Activated CD8-positive, alpha-beta T cell treated with anti-CD3 and anti-CD28 coated beads, Interleukin-2, amount 10 ng/mL, durations not matched to agents 7 days and 5 days (primary cell): ENCODE measurements around the gene GPC6. TPM values are rescaled to one million over a fixed set of nuclear protein-coding genes. Genes with fewer than 3 reads are reported as not detected.

Source experiments
- ATAC-seq: fragments of 150-1000 bp; cut with Tn5 transposase; one replicate; pipeline ENCODE4 v1.10.0; 2021; ENCODE audit warnings: moderate library complexity
- CTCF ChIA-PET: fragments of 350-600 bp; sonication (Branson Sonifier 250); formaldehyde crosslinking; loops from one replicate; lab custom pipeline; 2021; ENCODE audit warnings: antibody characterized with exemption; lab: Charles Lee
- POLR2A ChIA-PET: fragments of 350-600 bp; sonication (Branson Sonifier 250); formaldehyde crosslinking; loops from one replicate; lab custom pipeline; 2021; ENCODE audit warnings: antibody characterized with exemption; lab: Charles Lee
- DNase-seq: peaks from one replicate; pipeline ENCODE4 v3.0.0-alpha.2; 2020
- H3K27ac Mint-ChIP-seq: one replicate; pipeline ENCODE4 v1.8.0; 2021; ENCODE audit warnings: mild to moderate bottlenecking, mixed read lengths
- H3K27me3 Mint-ChIP-seq: one replicate; pipeline ENCODE4 v1.8.0; 2021; ENCODE audit warnings: low read depth, mixed read lengths
- H3K36me3 Mint-ChIP-seq: one replicate; pipeline ENCODE4 v1.8.0; 2021; ENCODE audit warnings: low read depth, mixed read lengths
- H3K4me1 Mint-ChIP-seq: one replicate; pipeline ENCODE4 v1.8.0; 2021; ENCODE audit warnings: low read depth, mixed read lengths
- H3K4me3 Mint-ChIP-seq: one replicate; pipeline ENCODE4 v1.8.0; 2021; ENCODE audit warnings: mild to moderate bottlenecking, mixed read lengths
- H3K9me3 Mint-ChIP-seq: one replicate; pipeline ENCODE4 v1.8.0; 2022; ENCODE audit warnings: mixed read lengths; ENCODE audit not compliant: insufficient read depth
- total RNA-seq, 2 experiments: library from RNA; stranded (reverse); gene quantifications; one replicate each; pipeline ENCODE4 v1.2.3, GENCODE V29; 2021

GPC6 gene
- total RNA-seq, 2 experiments from 2014 or later = not detected

DNA sequence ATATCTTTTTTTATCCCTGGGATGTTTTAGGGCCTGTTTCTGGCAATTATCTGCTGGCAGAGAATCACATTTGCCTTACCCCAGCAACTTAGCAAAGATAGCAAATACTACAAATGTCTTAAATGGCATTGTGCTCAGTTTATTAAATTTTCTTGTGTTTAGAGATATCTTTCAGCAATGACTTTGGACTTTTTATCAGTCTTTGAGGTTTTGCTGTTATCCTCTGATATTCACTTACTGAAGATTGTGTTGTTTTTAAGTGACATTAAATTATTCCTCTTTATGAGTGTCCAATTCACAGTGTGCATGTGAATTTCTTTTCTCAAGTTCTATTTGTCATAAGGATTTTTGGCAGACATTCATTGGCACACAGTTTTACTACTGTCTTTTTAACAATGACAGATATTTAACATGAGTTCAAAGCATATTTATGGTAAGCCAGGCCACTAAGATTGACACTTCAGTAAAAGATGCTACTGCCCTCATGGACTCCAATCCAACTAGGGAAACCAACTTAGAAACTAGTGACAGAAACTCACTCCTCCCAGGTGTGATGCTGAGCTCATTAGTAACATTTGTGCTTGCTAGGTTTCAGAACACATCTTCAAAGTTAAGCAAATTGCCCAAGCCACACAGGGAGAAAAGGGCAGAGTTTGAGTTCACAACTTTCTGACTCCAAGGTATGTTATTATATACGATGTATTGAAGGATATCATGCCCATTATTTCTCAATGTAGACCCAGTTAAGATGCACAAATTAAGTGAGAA, 481.9 kb downstream of the GPC6 start:
- no peak for ATAC-seq
- H3K27me3 Mint-ChIP-seq = no peaks in the 10 kb centered on the region

DNA sequence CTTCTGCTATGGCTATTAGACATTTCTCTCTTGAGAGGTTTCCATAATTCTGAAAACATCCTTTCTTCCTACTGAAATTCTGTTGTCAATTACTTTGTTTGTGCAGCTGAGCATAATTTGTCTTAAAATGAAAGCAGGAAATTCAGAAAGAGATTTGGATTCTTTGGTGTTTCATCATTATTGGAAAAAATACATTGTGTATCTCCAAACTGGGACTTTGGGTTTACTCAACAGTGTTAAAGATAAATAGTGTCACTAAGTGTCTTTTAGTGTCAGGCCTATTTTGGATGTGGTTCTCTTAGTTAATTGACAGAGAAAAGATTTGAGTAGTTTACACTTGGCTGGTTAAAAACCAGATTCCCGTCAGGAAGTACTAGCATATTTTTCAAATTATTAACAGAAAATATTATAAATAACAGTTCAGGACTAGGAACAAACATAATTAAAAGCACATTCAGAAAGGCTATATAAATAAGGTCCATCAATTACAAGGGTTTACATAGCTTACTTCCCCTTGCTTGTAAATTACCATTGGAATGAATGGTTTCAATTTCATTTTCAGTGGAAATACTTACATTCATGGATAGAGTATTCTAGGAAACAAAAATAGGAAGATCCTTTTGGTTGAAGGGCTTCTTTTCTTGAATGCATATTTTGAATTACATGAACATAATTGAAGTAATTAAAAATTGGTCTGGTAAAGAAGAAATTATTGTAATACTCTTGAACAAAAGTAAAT, 483.1 kb downstream of the GPC6 start:
- H3K4me3 Mint-ChIP-seq = no peak overlapping the region
- H3K36me3 Mint-ChIP-seq = no peaks in the 10 kb centered on the region
- H3K4me1 Mint-ChIP-seq = no peaks in the 10 kb centered on the region
- no peak overlapping the region for H3K27ac Mint-ChIP-seq
- POLR2A ChIA-PET = no interaction called here
- DNase-seq = no peak
- H3K9me3 Mint-ChIP-seq = peaks cover 6% of the 10 kb centered on the region
- CTCF ChIA-PET = no interaction called here
- no peak for ATAC-seq
- H3K27me3 Mint-ChIP-seq = no peaks in the 10 kb centered on the region

More for the DNA sequence above, 481.9 kb downstream of the GPC6 start:
- Mint-ChIP-seq H3K27ac (no peak overlapping the region), H3K9me3 (peaks cover 6% of the 10 kb centered on the region), H3K4me1 (no peaks in the 10 kb centered on the region), H3K36me3 (no peaks in the 10 kb centered on the region), H3K4me3 (no peak overlapping the region)
- DNase-seq = no peak
- ChIA-PET CTCF (no interaction called here), POLR2A (no interaction called here)

DNA sequence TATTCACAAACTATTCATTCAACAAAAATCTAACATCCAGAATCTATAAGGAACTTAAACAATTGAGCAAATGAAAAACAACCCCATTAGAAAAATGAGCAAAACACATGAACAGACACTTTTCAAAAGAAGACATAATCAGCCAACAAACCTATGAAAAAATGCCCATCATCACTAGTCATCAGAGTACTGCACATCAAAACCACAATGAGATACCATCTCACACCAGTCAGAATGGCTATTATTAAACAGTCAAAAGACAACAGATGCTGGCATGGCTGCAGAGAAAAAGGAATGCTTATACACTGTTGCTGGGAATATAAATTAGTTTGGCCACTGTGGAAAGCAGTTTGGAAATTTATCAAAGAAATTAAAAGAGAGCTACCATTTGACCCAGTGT, 487.6 kb downstream of the GPC6 start:
- ChIA-PET CTCF (no interaction called here), POLR2A (no interaction called here)
- H3K36me3 Mint-ChIP-seq = no peaks in the 10 kb centered on the region
- no peaks in the 10 kb centered on the region for H3K27me3 Mint-ChIP-seq
- no peaks in the 10 kb centered on the region for H3K9me3 Mint-ChIP-seq
- ATAC-seq (no peak), DNase-seq (no peak)
- H3K27ac Mint-ChIP-seq = no peak overlapping the region
- no peaks in the 10 kb centered on the region for H3K4me1 Mint-ChIP-seq
- H3K4me3 Mint-ChIP-seq = no peak overlapping the region

DNA sequence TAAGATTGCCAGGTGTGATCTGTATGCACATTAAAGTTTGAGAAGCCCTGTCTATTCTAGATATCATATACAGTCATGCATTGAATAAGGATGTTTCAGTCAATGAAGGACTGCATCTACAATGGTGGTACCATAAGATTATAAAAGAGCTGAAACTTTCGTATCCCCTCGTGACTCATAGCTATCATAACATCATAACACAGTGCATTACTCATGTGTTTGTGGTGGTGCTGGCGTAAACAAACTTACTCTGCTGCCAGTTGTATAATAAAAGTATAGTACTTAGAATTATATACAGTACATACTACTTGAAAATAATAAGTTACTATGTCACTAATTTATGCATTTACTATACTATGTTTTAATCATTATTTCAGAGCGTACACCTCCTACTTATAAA, 489.3 kb downstream of the GPC6 start:
- ATAC-seq (no peak), DNase-seq (no peak)
- CTCF ChIA-PET = no interaction called here
- H3K27me3 Mint-ChIP-seq = no peaks in the 10 kb centered on the region
- H3K9me3 Mint-ChIP-seq = peaks cover 7% of the 10 kb centered on the region
- H3K4me3 Mint-ChIP-seq = no peak overlapping the region
- POLR2A ChIA-PET = no interaction called here
- no peaks in the 10 kb centered on the region for H3K36me3 Mint-ChIP-seq
- no peak overlapping the region for H3K27ac Mint-ChIP-seq
- no peaks in the 10 kb centered on the region for H3K4me1 Mint-ChIP-seq

DNA sequence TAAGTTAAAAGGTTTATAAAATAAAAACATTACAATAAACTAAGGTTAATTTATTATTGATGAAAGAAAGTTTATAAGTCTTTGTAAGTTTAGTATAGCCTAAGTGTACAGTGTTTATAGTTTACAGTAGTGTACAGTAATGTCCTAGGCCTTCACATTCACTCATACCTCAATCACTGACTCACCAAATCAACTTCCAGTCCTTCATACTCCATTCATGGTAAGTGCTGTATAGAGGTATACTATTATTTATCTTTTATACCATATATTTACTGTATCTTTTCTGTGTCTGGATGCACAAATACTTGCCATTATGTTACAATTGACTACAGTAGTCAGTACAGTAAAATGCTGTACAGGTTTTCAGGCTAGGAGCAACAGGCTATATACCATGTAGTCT, 490.0 kb downstream of the GPC6 start:
- ATAC-seq = no peak
- no peak for DNase-seq
- Mint-ChIP-seq H3K27ac (no peak overlapping the region), H3K36me3 (no peaks in the 10 kb centered on the region), H3K4me3 (no peak overlapping the region), H3K9me3 (peaks cover 7% of the 10 kb centered on the region), H3K27me3 (no peaks in the 10 kb centered on the region), H3K4me1 (no peaks in the 10 kb centered on the region)
- ChIA-PET POLR2A (no interaction called here), CTCF (no interaction called here)

DNA sequence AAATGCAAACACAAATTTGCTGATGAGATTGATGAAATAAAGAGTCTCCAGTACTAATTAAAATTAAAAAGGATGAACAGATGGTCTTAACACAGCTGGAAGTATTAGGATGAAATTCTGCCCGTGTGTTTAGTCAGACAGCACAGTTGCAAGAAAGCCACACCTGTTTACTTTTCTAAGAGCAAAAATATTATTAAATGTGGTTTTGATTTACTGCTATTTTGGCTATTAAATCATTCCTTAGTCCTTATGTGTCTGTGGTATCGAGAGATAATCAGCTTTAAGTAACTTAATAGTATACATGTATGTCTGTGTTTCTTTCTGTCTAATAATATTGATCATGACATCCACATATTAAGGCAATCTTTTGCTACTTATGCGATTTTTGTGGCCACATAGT, 494.9 kb downstream of the GPC6 start:
- no peaks in the 10 kb centered on the region for H3K36me3 Mint-ChIP-seq
- no peak overlapping the region for H3K4me3 Mint-ChIP-seq
- CTCF ChIA-PET = no interaction called here
- peaks cover 7% of the 10 kb centered on the region for H3K9me3 Mint-ChIP-seq
- H3K27ac Mint-ChIP-seq = no peak overlapping the region
- ATAC-seq (no peak), DNase-seq (no peak)
- H3K4me1 Mint-ChIP-seq = no peaks in the 10 kb centered on the region
- POLR2A ChIA-PET = no interaction called here
- no peaks in the 10 kb centered on the region for H3K27me3 Mint-ChIP-seq

DNA sequence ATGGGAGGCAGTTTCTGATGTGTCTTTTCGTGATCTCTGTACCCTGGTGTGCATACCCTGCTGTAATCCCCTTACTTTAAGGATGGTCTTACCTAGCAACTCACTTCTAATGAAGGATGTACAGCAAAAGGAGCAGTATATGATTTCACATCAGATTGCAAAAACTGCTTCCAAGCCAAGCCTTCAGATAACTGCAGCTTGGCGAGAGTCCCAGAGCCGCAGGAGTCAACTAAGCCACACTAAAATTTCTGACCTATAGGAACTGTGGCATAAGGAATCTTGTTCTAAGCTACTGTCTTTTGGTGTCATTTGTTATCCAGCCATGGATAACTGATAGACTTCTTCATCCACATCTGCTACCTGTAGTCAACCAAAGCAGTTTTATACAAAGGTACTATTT, 496.7 kb downstream of the GPC6 start:
- Mint-ChIP-seq H3K36me3 (no peaks in the 10 kb centered on the region), H3K27me3 (no peaks in the 10 kb centered on the region), H3K4me3 (no peak overlapping the region), H3K9me3 (peaks cover 7% of the 10 kb centered on the region), H3K4me1 (no peaks in the 10 kb centered on the region), H3K27ac (no peak overlapping the region)
- ChIA-PET POLR2A (no interaction called here), CTCF (no interaction called here)
- ATAC-seq (no peak), DNase-seq (no peak)

DNA sequence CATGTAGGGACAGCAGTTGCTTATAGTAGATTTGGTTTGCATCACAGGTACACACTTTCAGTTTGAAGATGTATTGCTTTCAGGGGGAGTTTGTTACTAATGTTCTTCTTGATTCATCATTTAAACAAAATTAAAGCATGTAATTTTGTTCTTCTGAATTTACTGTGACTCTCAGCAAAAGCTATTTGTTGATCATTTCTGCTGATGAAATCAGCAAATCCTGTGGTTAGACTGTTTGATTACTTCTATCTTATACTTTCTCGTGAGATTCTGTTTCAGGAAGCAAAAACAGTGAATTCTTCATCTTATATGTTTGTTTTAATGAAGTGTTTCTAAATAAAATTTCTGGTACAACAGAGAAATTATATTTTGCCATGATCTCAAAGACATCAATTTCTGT, 497.6 kb downstream of the GPC6 start:
- no peaks in the 10 kb centered on the region for H3K36me3 Mint-ChIP-seq
- no peak overlapping the region for H3K4me3 Mint-ChIP-seq
- ChIA-PET POLR2A (no interaction called here), CTCF (no interaction called here)
- H3K4me1 Mint-ChIP-seq = no peaks in the 10 kb centered on the region
- H3K27me3 Mint-ChIP-seq = no peaks in the 10 kb centered on the region
- ATAC-seq (no peak), DNase-seq (no peak)
- no peak overlapping the region for H3K27ac Mint-ChIP-seq
- peaks cover 7% of the 10 kb centered on the region for H3K9me3 Mint-ChIP-seq

DNA sequence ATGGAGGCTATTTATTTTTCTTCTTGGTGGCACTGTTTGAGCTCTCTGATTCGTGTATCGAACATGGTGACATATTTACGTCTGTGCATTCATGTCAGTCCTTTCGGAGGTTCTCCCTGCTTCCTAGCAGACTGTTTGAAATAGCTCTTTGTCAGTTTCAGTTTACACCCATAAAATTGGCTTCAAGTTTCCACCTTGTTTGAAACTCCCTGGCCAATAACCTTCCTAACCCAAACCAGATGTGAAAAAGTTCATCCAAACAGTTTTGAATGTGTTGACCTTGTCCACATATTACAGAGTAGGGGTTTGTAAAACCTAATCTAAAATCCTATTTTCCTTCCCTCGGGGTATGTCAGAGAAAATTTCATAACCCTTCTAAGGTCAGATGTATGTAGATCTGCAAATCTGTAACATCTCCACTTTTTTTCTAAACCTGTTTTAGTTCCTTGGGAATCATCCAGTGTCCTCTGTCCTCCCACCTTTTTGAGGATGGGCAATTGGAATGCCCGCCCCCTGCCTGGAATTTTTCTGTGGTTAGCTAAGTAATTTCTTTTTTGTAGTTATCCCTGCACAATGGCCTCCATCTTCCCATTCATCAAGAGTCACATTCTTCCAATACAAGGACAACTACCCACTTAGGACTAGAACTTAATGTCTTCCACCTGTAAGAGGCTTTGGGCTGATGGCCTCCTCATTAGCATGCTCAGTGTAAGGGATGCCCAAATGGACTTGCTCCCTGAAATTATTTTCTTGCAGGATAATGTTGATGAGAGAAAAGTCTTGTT, 499.8 kb downstream of the GPC6 start:
- Mint-ChIP-seq H3K27me3 (no peaks in the 10 kb centered on the region), H3K36me3 (no peaks in the 10 kb centered on the region), H3K4me1 (no peaks in the 10 kb centered on the region), H3K27ac (no peak overlapping the region), H3K4me3 (no peak overlapping the region), H3K9me3 (no peaks in the 10 kb centered on the region)
- DNase-seq (no peak), ATAC-seq (no peak)
- ChIA-PET CTCF (no interaction called here), POLR2A (no interaction called here)

DNA sequence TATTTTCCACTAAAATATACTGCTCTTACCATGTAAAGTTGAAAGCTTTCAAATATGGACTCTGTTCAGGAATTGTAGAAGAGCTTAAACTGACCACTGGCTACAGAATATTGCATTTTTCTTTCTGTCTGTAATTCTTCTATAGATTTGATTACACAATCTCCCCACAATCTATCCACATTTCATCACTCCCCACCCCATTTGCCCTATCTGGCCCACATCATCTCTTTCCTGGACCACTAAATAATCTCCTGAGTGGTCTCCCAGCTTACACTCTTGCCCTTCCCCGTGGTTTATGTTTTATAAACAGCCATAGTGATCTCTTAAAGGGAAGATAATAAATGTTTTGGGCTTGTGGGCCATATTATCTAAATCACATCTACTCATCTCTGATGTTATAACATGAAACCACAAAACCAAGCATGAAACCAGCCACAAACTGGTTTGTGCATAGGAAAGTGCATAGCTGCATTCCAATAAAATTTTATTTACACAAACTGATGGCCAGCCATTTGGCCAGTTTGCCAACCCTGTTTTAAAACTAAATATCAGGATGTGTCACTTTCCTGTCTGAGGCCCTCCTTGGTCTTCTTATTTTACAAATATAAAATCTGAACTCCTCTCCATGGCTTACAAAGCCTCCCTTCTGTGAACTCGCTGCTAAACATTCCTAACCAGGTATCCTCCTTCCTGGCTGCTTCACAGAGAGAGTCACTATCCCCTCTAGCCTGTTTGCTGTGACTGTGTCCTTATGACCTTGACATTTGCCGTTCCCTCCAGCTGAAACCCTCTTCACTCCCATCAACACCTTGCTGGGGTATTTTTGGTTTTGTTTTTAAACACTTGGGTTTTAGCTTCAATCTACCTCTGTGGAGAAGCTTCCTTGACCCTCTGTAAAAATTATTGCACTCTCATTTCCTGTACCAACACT, 500.9 kb downstream of the GPC6 start:
- no peak overlapping the region for H3K4me3 Mint-ChIP-seq
- no peaks in the 10 kb centered on the region for H3K27me3 Mint-ChIP-seq
- no peak overlapping the region for H3K27ac Mint-ChIP-seq
- no peaks in the 10 kb centered on the region for H3K4me1 Mint-ChIP-seq
- ChIA-PET CTCF (no interaction called here), POLR2A (no interaction called here)
- ATAC-seq (no peak), DNase-seq (no peak)
- no peaks in the 10 kb centered on the region for H3K9me3 Mint-ChIP-seq
- no peaks in the 10 kb centered on the region for H3K36me3 Mint-ChIP-seq

DNA sequence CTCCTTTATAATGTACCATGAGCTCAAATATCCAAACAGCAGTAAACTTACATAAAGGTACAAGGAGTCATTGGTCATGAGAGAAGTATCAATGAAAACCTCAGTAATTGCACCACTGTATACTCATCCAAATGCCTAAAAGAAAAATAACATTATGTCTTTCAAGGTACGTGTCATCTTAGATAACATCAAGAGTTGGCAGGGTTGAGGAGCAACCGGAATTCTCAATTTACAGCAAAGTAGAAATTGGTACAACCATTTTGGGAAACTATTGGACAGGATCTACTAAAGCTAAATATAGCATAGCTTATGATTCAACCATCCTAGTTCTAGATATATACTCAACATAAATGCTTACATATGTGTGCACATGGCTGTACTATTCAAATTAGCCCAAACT, 502.8 kb downstream of the GPC6 start:
- Mint-ChIP-seq H3K4me3 (no peak overlapping the region), H3K36me3 (no peaks in the 10 kb centered on the region), H3K4me1 (no peaks in the 10 kb centered on the region), H3K27ac (no peak overlapping the region), H3K9me3 (no peaks in the 10 kb centered on the region), H3K27me3 (no peaks in the 10 kb centered on the region)
- DNase-seq (no peak), ATAC-seq (no peak)
- ChIA-PET CTCF (no interaction called here), POLR2A (no interaction called here)
